Fibroblast of lung (primary cell): ENCODE data around the gene LTA4H. TPM values are rescaled to one million over a fixed set of nuclear protein-coding genes. Genes with fewer than 3 reads are reported as not detected.

ENCODE experiments used
- DNase-seq, 2 donors: peaks; one replicate each; pipeline versions ENCODE4 v3.0.0 to v3.0.0-alpha.2; 2010; ENCODE audit warnings: low read depth in 2 of 2
- H2AFZ ChIP-seq: 2 replicates; pipeline ENCODE4 v1.5.1; 2012; ENCODE audit warnings: low read length, control low read depth, inconsistent platforms
- H3K27ac ChIP-seq: 2 replicates; pipeline ENCODE4 v1.5.1; 2011; ENCODE audit warnings: low read length, control low read depth; ENCODE audit not compliant: insufficient read depth
- H3K27me3 ChIP-seq: 2 replicates; pipeline ENCODE4 v1.5.1; 2011; ENCODE audit warnings: mild to moderate bottlenecking, low read length; ENCODE audit not compliant: control insufficient read depth, insufficient read depth
- H3K36me3 ChIP-seq: 2 replicates; pipeline ENCODE4 v1.5.1; 2011; ENCODE audit warnings: low read length; ENCODE audit not compliant: control insufficient read depth, insufficient read depth
- H3K4me1 ChIP-seq: 2 replicates; pipeline ENCODE4 v1.5.1; 2011; ENCODE audit warnings: low read length; ENCODE audit not compliant: control insufficient read depth, insufficient read depth; ENCODE audit errors: extremely low read depth
- H3K4me2 ChIP-seq: 2 replicates; pipeline ENCODE4 v1.5.1; 2011; ENCODE audit warnings: low read length, control low read depth; ENCODE audit not compliant: insufficient read depth; ENCODE audit errors: extremely low read depth
- H3K4me3 ChIP-seq, 4 experiments: fragments of 200-600 bp in 1 of 4; sonication (generic) in 1 of 4; replicated peaks in 1 of 4; 2 replicates each; pipeline ENCODE4 v1.5.1; 2011 to 2016; ENCODE audit warnings: low read length in 4 of 4, low read depth in 3 of 4, mild to moderate bottlenecking in 3 of 4, control low read depth in 2 of 4, inconsistent platforms in 1 of 4, mixed read lengths in 1 of 4; ENCODE audit not compliant: insufficient read depth in 1 of 4; ENCODE audit errors: control extremely low read depth in 1 of 4
- H3K79me2 ChIP-seq: 2 replicates; pipeline ENCODE4 v1.5.1; 2012; ENCODE audit warnings: mild to moderate bottlenecking, low read length, inconsistent platforms; ENCODE audit not compliant: control insufficient read depth, insufficient read depth
- H3K9ac ChIP-seq: 2 replicates; pipeline ENCODE4 v1.5.1; 2011; ENCODE audit warnings: mild to moderate bottlenecking, low read length, control low read depth; ENCODE audit not compliant: insufficient read depth
- H3K9me3 ChIP-seq: 2 replicates; pipeline ENCODE4 v1.5.1; 2012; ENCODE audit warnings: low read depth, low read length; ENCODE audit not compliant: control insufficient read depth, insufficient read depth
- H4K20me1 ChIP-seq: 2 replicates; pipeline ENCODE4 v1.5.1; 2011; ENCODE audit warnings: low read length; ENCODE audit not compliant: control insufficient read depth, insufficient read depth; ENCODE audit errors: extremely low read depth
- CTCF ChIP-seq, 2 donors: IDR thresholded peaks in 1 of 2; conservative IDR thresholded peaks in 1 of 2; 1 replicate in 1 of 2; 2 replicates in 1 of 2; pipeline ENCODE4 v1.5.1; 2011 to 2012; ENCODE audit warnings: low read length in 2 of 2, control low read depth in 1 of 2, inconsistent platforms in 1 of 2, low read depth in 1 of 2, mild to moderate bottlenecking in 1 of 2
- EZH2 ChIP-seq: IDR thresholded peaks from 2 replicates; pipeline ENCODE4 v1.5.1; 2012; ENCODE audit warnings: low read length, control low read depth, mild to moderate bottlenecking; ENCODE audit errors: missing control alignments
- polyA plus RNA-seq, 2 donors: library from polyadenylated mRNA; depleted of rRNA in 1 of 2; stranded (reverse) in 1 of 2; unstranded in 1 of 2; fragments of >200 nt; gene quantifications; 2 replicates each; pipeline ENCODE4 v1.2.1, GENCODE V29; 2011 to 2012; ENCODE audit warnings: missing spikeins in 1 of 2
- total RNA-seq: library from RNA; depleted of rRNA; stranded (reverse); fragments of >200 nt; gene quantifications from 2 replicates; pipeline ENCODE4 v1.2.1, GENCODE V29; 2014

Gene LTA4H
- total and polyA plus RNA-seq, 2 donors (not counting 1 experiment from before 2014, with no cell fraction given) = 81.1 to 100 TPM

DNA sequence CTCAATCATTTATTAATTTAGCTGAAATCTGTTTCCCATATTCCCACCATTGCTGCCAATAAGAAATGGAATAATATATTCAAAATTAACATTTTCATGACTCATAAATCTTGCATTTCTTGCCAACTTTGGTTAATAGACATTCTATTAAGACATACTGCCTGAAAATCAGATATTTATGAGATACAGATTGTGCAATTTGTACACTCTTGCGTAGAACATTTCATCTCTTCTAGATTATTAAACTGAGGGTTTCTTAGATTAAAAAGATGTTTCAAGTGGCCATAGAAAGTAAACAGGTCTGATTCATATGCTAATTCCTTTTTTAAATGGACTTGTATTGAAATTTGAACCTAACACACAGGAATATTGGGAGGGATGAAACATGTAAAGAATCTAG lies 9.1 kb downstream of the LTA4H start:
- peaks cover 1% of the 10 kb centered on the region for H3K36me3 ChIP-seq
- H3K27ac ChIP-seq = no peak overlapping the region
- no peak overlapping the region for H2AFZ ChIP-seq
- no peak overlapping the region for H3K4me3 ChIP-seq
- H3K9me3 ChIP-seq = no peaks in the 10 kb centered on the region
- H3K27me3 ChIP-seq = no peaks in the 10 kb centered on the region
- H3K79me2 ChIP-seq = no peaks in the 10 kb centered on the region
- no peak overlapping the region for H3K4me2 ChIP-seq
- H4K20me1 ChIP-seq = no peaks in the 10 kb centered on the region
- H3K4me1 ChIP-seq = no peaks in the 10 kb centered on the region
- no peak overlapping the region for H3K9ac ChIP-seq
- DNase-seq = peak in 1 of 2 donors; percentile 43
- TF ChIP-seq CTCF (conservative IDR thresholded peaks at IDR 0.05 in 1 of 2, IDR thresholded peaks at IDR 0.05 in 1 of 2; ENCODE audit: low read depth in 1 of 2, low read length in 2 of 2) = no peak

- H3K4me2 ChIP-seq = no peak overlapping the region
- H2AFZ ChIP-seq = no peak overlapping the region
- no peaks in the 10 kb centered on the region for H3K4me1 ChIP-seq
- H3K36me3 ChIP-seq = peaks cover 1% of the 10 kb centered on the region
- no peaks in the 10 kb centered on the region for H3K9me3 ChIP-seq
- no peak overlapping the region for H3K9ac ChIP-seq
- no peaks in the 10 kb centered on the region for H3K79me2 ChIP-seq
- H3K4me3 ChIP-seq = no peak overlapping the region
- no peak for TF ChIP-seq EZH2
- TF ChIP-seq CTCF (conservative IDR thresholded peaks at IDR 0.05 in 1 of 2, IDR thresholded peaks at IDR 0.05 in 1 of 2; ENCODE audit: low read depth in 1 of 2, low read length in 2 of 2) = no peak
- no peak for DNase-seq
- H3K27me3 ChIP-seq = no peaks in the 10 kb centered on the region
- no peak overlapping the region for H3K27ac ChIP-seq
- H4K20me1 ChIP-seq = no peaks in the 10 kb centered on the region
These were observed 9.9 kb downstream of the LTA4H start for GRCh38 chr12:96025518-96025917.

DNA sequence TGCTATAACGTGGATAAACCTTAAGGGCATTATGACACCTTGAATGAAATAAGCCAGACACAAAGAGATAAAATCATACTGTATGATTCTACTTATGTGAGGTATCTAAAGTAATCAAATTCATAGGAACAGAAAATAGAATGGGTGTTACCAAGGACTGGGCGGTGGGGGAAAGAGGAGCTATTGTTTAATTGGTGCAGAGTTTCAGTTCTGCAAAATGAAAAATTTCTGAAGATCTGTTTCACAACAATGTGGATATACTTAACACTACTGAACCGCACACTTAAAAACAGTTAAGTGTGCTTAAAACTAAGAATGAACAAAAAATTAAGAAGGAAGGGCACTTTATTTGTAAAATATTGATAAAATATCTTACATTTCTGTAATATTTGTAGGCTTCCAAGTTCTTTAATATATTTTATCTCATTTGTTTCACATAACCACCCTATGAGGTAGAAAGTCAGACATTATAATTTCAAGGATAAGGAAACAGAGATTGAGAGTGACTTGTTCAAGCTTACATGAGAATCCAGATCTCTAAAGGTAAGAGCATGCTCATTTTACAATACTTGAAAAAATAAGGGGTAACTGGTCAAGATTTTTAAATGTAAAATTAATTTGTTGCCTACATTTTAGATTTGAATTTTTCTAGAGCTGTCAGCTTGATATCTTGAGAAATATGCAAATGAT lies 14.9 kb downstream of the LTA4H start:
- H3K4me1 ChIP-seq = no peaks in the 10 kb centered on the region
- peaks cover 1% of the 10 kb centered on the region for H3K36me3 ChIP-seq
- no peak for DNase-seq
- H3K27me3 ChIP-seq = no peaks in the 10 kb centered on the region
- H2AFZ ChIP-seq = no peak overlapping the region
- no peaks in the 10 kb centered on the region for H3K9me3 ChIP-seq
- TF ChIP-seq CTCF (conservative IDR thresholded peaks at IDR 0.05 in 1 of 2, IDR thresholded peaks at IDR 0.05 in 1 of 2; ENCODE audit: low read depth in 1 of 2, low read length in 2 of 2) = no peak
- TF ChIP-seq EZH2 = no peak
- H3K4me3 ChIP-seq = no peak overlapping the region
- no peak overlapping the region for H3K27ac ChIP-seq
- no peak overlapping the region for H3K9ac ChIP-seq
- H3K79me2 ChIP-seq = no peaks in the 10 kb centered on the region
- H3K4me2 ChIP-seq = no peak overlapping the region
- no peaks in the 10 kb centered on the region for H4K20me1 ChIP-seq
